ENCODE data around the gene ROR1.

ROR1 gene

DNA sequence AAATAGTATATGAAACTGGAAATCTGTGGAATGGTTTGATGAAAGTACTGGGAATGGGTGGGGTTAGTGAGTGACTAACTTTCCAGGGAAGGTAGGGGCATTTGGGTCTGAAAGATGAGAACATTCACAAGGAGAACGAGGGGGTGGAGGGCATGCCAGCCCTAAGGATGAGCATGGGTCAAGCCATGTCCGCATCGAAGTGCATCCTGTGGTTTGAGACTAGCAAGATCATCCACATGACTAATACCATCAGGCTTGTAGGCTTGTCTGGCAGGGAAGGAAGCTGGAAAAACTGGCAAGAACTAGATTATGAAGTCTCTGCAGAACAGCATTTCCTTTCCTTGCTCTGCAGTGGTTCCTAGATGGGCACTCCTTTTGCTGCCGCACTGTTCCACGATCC is 359.2 kb downstream of the ROR1 start:
- no peak overlapping the region for H3K4me3 ChIP-seq (ENCODE audit: extremely low read depth, insufficient read depth, low read length, poor library complexity, severe bottlenecking)
- H3K9me3 ChIP-seq (ENCODE audit: control insufficient read depth, low read length) = no peaks in the 10 kb centered on the region
- H3K4me1 ChIP-seq (ENCODE audit: control insufficient read depth, insufficient read depth, low read length, poor library complexity, severe bottlenecking) = peaks cover 14% of the 10 kb centered on the region
- no peaks in the 10 kb centered on the region for H3K36me3 ChIP-seq (ENCODE audit: control insufficient read depth, insufficient read depth, low read length)
- 83 to 100% methylated on average over 1 to 5 of the region's 5 CpGs for WGBS, 2 experiments (ENCODE audit: insufficient coverage in 2 of 2)
- H3K27ac ChIP-seq (ENCODE audit: low read depth, low read length, severe bottlenecking) = peak overlapping the region; percentile 2

DNA sequence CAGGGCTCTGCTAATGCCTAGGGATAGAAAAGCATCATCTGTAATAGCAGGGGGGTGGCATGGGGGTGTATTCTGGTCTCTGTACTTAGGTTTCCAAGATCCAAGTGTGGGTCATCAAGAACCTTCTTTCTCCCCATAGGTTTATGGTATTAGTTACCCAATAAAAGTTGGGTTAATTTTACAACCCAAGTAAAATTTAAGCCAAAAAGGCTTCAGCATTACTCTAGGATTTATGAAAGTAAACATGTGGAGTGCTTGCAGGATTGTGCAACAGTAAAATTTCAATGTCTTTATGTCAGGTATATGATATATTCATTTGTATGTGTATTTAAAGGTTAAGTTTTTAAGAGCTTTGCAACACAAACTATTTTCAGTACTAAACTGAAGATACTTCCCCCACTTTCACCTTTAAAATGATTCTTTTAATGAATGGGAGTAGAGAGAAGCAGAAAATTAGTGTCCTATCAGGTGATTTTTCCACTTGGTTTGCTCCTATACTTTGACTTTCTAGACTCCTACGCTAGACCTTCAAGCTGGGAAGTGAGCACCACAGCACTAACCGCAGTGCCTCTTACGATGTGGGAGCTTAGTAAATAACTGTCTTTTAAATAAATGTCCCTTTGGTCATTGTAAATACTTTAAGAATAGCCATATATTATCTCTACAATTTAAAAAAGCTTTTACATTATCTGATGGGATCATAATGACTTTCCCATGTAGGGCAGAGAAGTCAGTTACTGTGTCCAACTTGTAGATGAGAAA is 361.8 kb downstream of the ROR1 start:
- Histone ChIP-seq H3K27ac (ENCODE audit: low read depth, low read length, severe bottlenecking) (no peak overlapping the region), H3K9me3 (ENCODE audit: control insufficient read depth, low read length) (peaks cover 4% of the 10 kb centered on the region), H3K4me1 (ENCODE audit: control insufficient read depth, insufficient read depth, low read length, poor library complexity, severe bottlenecking) (peaks cover 36% of the 10 kb centered on the region), H3K4me3 (ENCODE audit: extremely low read depth, insufficient read depth, low read length, poor library complexity, severe bottlenecking) (no peak overlapping the region), H3K36me3 (ENCODE audit: control insufficient read depth, insufficient read depth, low read length) (peaks cover 6% of the 10 kb centered on the region)
- WGBS, 2 experiments (ENCODE audit: insufficient coverage in 2 of 2) = 100% methylated on average over 1 of the region's 3 CpGs; no CpG with 5 or more reads in 1 of the 2 experiments

DNA sequence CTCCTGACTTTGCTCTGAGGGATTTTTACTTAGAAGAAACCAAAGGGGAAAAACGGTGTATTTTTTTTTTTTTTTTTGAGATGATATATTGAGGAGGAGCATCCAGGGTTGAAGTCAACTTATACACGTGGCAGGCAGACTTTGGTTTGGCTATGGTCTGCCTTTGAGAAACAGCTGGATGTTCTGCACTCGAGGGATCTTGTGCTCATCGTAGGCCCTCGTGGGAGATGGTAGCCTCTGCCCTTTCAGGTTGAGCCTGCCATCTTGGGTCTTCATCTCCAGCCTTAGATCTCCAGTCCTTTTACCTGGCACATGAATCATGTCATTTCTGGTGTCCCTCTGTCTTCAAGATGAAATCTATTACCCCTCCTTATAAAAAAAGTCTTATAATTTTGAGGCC is 362.5 kb downstream of the ROR1 start:
- Histone ChIP-seq H3K9me3 (ENCODE audit: control insufficient read depth, low read length) (peaks cover 6% of the 10 kb centered on the region), H3K36me3 (ENCODE audit: control insufficient read depth, insufficient read depth, low read length) (peaks cover 11% of the 10 kb centered on the region), H3K4me1 (ENCODE audit: control insufficient read depth, insufficient read depth, low read length, poor library complexity, severe bottlenecking) (peaks cover 36% of the 10 kb centered on the region), H3K4me3 (ENCODE audit: extremely low read depth, insufficient read depth, low read length, poor library complexity, severe bottlenecking) (no peak overlapping the region), H3K27ac (ENCODE audit: low read depth, low read length, severe bottlenecking) (no peak overlapping the region)
- WGBS, 2 experiments (ENCODE audit: insufficient coverage in 2 of 2) = 89 to 100% methylated on average over 3 to 5 of the region's 5 CpGs

DNA sequence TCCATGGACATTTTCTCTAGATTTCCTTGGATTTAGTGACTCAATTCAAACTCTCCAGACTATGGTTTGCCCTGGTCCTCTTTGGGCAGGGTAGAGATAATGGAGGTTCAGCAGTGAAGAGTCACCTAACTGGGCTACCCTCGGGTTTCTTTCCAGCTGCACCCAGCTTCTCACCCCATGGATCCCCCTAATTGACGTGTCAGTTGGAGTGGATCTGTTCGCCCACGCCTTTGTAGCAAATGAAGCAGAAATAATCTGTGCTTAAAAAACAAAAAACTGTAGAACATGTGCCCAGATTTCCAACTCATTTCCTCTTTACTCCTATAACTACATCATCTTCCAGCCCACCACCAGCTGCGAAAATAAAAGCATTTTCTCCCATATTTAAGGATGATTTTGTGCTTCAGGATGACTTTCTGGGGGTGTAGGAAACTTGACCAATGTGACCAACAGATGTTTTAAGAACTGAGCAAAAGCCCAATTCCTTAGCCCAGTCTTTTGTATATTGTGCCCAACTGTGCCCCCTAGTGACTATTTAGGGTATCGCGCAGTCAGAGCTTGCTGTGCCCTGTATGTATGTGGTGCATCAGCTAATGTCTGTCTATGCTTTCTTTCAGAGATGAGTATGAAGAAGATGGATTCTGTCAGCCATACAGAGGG is 363.1 kb downstream of the ROR1 start:
- Histone ChIP-seq H3K27ac (ENCODE audit: low read depth, low read length, severe bottlenecking) (no peak overlapping the region), H3K9me3 (ENCODE audit: control insufficient read depth, low read length) (peaks cover 6% of the 10 kb centered on the region), H3K36me3 (ENCODE audit: control insufficient read depth, insufficient read depth, low read length) (peaks cover 15% of the 10 kb centered on the region), H3K4me1 (ENCODE audit: control insufficient read depth, insufficient read depth, low read length, poor library complexity, severe bottlenecking) (peaks cover 36% of the 10 kb centered on the region), H3K4me3 (ENCODE audit: extremely low read depth, insufficient read depth, low read length, poor library complexity, severe bottlenecking) (no peak overlapping the region)
- 0 to 100% methylated on average over 1 to 2 of the region's 7 CpGs for WGBS, 2 experiments (ENCODE audit: insufficient coverage in 2 of 2)

DNA sequence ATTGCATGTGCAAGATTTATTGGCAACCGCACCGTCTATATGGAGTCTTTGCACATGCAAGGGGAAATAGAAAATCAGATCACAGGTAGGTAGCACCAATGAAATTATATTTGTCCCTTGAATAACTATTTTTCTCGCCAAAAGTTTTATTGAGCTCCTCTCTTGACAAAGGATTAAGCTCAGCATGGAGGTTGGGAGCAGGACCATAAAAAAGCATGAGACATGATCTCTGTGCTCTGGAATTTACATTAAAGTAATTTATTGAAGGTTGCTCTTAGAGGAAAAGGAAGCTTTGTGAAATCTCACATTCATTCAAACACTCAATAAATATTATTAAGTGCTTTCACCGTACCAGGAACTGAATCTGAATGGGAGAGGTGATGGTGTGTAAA is 363.6 kb downstream of the ROR1 start:
- Histone ChIP-seq H3K36me3 (ENCODE audit: control insufficient read depth, insufficient read depth, low read length) (peaks cover 19% of the 10 kb centered on the region), H3K4me3 (ENCODE audit: extremely low read depth, insufficient read depth, low read length, poor library complexity, severe bottlenecking) (no peak overlapping the region), H3K9me3 (ENCODE audit: control insufficient read depth, low read length) (peaks cover 6% of the 10 kb centered on the region), H3K27ac (ENCODE audit: low read depth, low read length, severe bottlenecking) (peak overlapping the region; percentile 41), H3K4me1 (ENCODE audit: control insufficient read depth, insufficient read depth, low read length, poor library complexity, severe bottlenecking) (peaks cover 36% of the 10 kb centered on the region)
- 83 to 100% methylated on average over 1 to 3 of the region's 4 CpGs for WGBS, 2 experiments (ENCODE audit: insufficient coverage in 2 of 2)

DNA sequence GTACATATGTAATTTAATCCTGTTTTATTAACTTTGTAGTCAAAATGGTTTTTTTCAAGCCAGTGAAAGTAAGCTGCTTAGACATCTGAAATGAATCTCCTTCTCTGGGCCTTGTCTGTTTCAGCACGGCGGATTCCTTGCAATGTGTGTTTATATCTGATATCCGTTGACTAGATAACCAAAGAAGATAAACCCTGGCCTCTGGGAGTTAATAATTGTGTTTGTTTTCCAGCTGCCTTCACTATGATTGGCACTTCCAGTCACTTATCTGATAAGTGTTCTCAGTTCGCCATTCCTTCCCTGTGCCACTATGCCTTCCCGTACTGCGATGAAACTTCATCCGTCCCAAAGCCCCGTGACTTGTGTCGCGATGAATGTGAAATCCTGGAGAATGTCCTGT is 366.1 kb downstream of the ROR1 start:
- H3K9me3 ChIP-seq (ENCODE audit: control insufficient read depth, low read length) = peaks cover 6% of the 10 kb centered on the region
- WGBS, 2 experiments (ENCODE audit: insufficient coverage in 2 of 2) = 90 to 92% methylated on average over 7 to 8 of the region's 10 CpGs
- H3K4me1 ChIP-seq (ENCODE audit: control insufficient read depth, insufficient read depth, low read length, poor library complexity, severe bottlenecking) = peaks cover 31% of the 10 kb centered on the region
- H3K27ac ChIP-seq (ENCODE audit: low read depth, low read length, severe bottlenecking) = peak overlapping the region; percentile 67
- H3K4me3 ChIP-seq (ENCODE audit: extremely low read depth, insufficient read depth, low read length, poor library complexity, severe bottlenecking) = no peak overlapping the region
- H3K36me3 ChIP-seq (ENCODE audit: control insufficient read depth, insufficient read depth, low read length) = peaks cover 36% of the 10 kb centered on the region

DNA sequence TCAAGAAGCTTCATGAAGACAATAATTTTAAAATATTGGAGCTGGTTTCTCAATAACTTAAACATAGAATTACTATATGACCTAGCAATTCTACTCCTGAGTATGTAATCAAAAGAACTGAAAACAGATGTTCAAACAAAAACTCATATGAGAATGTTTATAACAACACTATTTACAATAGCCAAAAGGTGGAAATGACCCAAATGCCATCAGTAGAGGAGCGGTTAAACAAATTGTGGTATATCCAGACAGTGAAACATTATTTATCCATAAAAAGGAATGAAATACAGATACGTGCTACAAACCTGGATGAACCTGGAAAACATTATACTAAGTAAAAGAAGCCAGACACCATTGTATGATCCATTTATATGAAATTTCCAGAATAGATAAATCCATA is 366.8 kb downstream of the ROR1 start:
- Histone ChIP-seq H3K27ac (ENCODE audit: low read depth, low read length, severe bottlenecking) (peak overlapping the region; percentile 67), H3K4me1 (ENCODE audit: control insufficient read depth, insufficient read depth, low read length, poor library complexity, severe bottlenecking) (peaks cover 31% of the 10 kb centered on the region), H3K4me3 (ENCODE audit: extremely low read depth, insufficient read depth, low read length, poor library complexity, severe bottlenecking) (no peak overlapping the region), H3K36me3 (ENCODE audit: control insufficient read depth, insufficient read depth, low read length) (peaks cover 38% of the 10 kb centered on the region), H3K9me3 (ENCODE audit: control insufficient read depth, low read length) (peaks cover 6% of the 10 kb centered on the region)
- WGBS, 2 experiments (ENCODE audit: insufficient coverage in 2 of 2) = no CpG with 5 or more reads among the region's 2 CpGs

DNA sequence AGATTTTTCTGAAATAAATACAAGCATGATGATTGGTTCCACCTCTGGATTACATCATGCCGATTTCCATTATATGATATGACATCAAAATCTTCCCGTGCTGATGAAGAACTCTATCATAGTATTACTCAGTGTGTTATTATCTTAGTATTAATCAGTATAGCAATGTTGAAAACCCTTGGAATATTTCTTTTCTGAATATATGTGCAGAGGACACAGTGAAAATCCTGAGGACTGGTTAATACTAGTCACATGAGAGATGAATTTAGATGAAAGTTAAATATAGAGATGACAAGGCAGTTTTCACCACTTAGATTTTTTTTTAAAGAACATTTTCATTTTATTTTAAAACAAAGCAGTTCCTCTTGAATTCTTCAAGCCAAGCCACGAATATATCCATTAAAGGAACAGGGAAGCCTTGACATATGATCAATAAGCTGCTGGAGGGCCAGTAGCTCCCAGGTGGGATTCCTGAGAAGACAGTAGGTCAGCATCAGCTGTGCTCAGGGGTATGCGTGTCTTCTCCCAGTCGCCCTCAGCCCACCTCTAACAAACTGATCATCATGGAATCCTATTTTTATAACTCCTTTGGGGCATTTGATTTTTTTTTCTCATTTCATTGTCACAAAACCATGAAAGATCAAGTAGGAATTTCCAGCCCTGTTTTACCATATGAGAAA is 373.4 kb downstream of the ROR1 start:
- no peaks in the 10 kb centered on the region for H3K4me1 ChIP-seq (ENCODE audit: control insufficient read depth, insufficient read depth, low read length, poor library complexity, severe bottlenecking)
- peaks cover 33% of the 10 kb centered on the region for H3K36me3 ChIP-seq (ENCODE audit: control insufficient read depth, insufficient read depth, low read length)
- no peak overlapping the region for H3K27ac ChIP-seq (ENCODE audit: low read depth, low read length, severe bottlenecking)
- WGBS, 2 experiments (ENCODE audit: insufficient coverage in 2 of 2) = 94% methylated on average over 3 of the region's 5 CpGs
- H3K9me3 ChIP-seq (ENCODE audit: control insufficient read depth, low read length) = no peaks in the 10 kb centered on the region
- no peak overlapping the region for H3K4me3 ChIP-seq (ENCODE audit: extremely low read depth, insufficient read depth, low read length, poor library complexity, severe bottlenecking)

DNA sequence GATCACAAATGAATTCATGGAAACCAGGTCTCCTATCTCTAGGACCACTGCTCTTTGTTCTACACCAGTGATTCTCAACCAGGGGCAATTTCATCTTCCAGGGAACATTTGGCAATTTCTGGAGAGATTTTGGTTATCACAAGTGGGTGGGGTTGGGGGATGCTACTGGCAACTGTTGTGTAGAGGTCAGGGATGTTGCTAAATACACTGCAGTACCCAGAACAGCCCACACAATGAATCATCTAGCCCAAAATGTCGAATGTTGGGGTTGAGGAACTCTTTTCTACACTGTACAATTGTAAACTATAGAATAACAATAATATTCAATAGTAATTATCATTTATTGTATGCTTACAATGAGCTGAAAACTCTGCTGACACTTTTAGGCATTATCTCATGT is 373.9 kb downstream of the ROR1 start:
- no peak overlapping the region for H3K4me3 ChIP-seq (ENCODE audit: extremely low read depth, insufficient read depth, low read length, poor library complexity, severe bottlenecking)
- H3K4me1 ChIP-seq (ENCODE audit: control insufficient read depth, insufficient read depth, low read length, poor library complexity, severe bottlenecking) = no peaks in the 10 kb centered on the region
- no peaks in the 10 kb centered on the region for H3K9me3 ChIP-seq (ENCODE audit: control insufficient read depth, low read length)
- H3K27ac ChIP-seq (ENCODE audit: low read depth, low read length, severe bottlenecking) = no peak overlapping the region
- WGBS, 2 experiments (ENCODE audit: insufficient coverage in 2 of 2) = no CpG with 5 or more reads among the region's 1 CpG
- H3K36me3 ChIP-seq (ENCODE audit: control insufficient read depth, insufficient read depth, low read length) = peaks cover 28% of the 10 kb centered on the region

DNA sequence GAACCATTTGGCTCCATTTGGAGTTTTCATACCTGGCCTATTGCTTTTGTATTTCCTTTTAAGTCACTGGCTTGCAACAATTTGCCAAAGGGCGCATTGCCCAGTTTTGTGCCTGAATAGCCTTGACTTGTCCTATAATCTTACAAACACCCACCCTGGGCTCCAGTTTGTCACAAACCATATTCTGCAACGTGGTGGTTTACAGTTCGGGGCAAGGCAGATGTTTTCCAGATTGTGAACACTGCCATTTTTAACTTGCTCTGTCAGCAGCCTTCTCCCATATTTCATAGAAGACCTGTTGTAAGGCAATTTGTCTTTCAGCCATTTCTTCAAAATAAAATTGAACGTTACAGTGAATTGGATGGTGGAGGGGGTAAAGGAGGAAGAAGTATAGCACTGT is 376.4 kb downstream of the ROR1 start:
- H3K4me1 ChIP-seq (ENCODE audit: control insufficient read depth, insufficient read depth, low read length, poor library complexity, severe bottlenecking) = no peaks in the 10 kb centered on the region
- no peaks in the 10 kb centered on the region for H3K9me3 ChIP-seq (ENCODE audit: control insufficient read depth, low read length)
- peaks cover 14% of the 10 kb centered on the region for H3K36me3 ChIP-seq (ENCODE audit: control insufficient read depth, insufficient read depth, low read length)
- 100% methylated on average over 3 of the region's 4 CpGs for WGBS, 2 experiments (ENCODE audit: insufficient coverage in 2 of 2)
- H3K27ac ChIP-seq (ENCODE audit: low read depth, low read length, severe bottlenecking) = no peak overlapping the region
- H3K4me3 ChIP-seq (ENCODE audit: extremely low read depth, insufficient read depth, low read length, poor library complexity, severe bottlenecking) = no peak overlapping the region

Data from mesodermal cell (in vitro differentiated cells).